ENCODE results near the gene ADGRV1. TPM values are rescaled to one million over a fixed set of nuclear protein-coding genes. Genes with fewer than 3 reads are reported as not detected.

Gene ADGRV1
- total RNA-seq (0.11 and 0.12 TPM in 2 replicates), polyA plus RNA-seq (0.05 and 0.55 TPM in 2 replicates), polyA minus RNA-seq (1.4 TPM in 2 replicates), Bru-seq, nascent RNA (percentile 8 among the genes with signal in this experiment), BruChase-seq, experiment 1, labeled RNA remaining after a 6-hour chase (percentile 7 among the genes with signal in this experiment), BruChase-seq, experiment 2, labeled RNA remaining after a 2-hour chase (percentile 9 among the genes with signal in this experiment)
- polyA plus RNA-seq (2011; cell fraction: cytosol; rRNA removed), result 0.07 TPM in 1 of 2 replicates, not detected in the other
- 0.06 and 0.14 TPM in 2 replicates for polyA plus RNA-seq (2011; cell fraction: nucleus; rRNA removed)
- 0.23 TPM in 1 of 2 replicates, not detected in the other for polyA plus RNA-seq (2012)
- polyA minus RNA-seq (2011; cell fraction: cytosol; rRNA and poly(A)+ RNA removed), result not detected
- polyA minus RNA-seq (2011; cell fraction: nucleus; rRNA and poly(A)+ RNA removed), result 0.91 and 1.3 TPM in 2 replicates
- long read RNA-seq, result 0 reads

DNA sequence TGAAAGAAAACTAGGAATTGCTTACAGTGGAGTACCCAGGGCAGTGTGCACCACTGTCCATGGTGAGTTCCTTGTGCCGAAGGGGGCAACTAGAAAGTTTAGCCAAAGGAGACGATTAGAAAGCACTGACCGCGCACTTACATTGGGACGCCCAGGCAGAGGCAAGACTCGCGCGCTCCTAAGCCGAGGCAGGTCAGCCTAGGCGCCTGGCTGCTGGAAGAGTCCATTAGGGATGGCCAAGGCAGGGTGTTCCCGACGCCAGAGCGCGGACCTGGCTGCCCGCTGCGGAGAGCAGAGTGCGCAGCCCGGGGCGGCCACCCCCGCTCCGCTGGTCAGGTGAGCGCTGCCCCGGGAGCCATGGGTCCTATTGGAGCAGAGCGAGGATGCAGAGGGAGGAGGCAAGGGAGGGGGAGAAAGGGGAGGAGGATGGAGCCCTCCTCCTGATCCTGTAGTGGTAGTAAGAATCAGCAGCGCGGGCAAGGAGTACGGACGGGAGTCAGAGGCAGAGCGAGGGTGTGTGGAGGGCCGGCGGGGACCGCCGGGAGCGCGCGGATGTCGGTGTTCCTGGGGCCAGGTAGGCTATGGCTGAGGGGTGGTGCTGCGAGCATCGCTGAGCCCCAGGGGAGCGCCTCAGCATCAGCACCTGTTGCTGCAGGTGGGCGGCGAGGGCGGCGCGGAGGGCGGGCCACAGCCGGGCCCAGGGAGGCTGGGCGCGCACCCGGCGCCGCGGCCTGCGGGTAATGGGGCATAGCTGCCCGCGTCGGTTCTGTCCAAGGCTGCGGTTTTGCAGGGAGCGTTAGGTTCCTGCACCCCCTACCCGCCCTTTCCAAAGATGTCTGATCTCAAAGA, at the start of gene ADGRV1:
TSS of gene ADGRV1 (plus strand) at position 454 of the 849 bp plus-strand sequence. CDS start at position 553, 99 bp downstream.
- no peak for FAIRE-seq
- no peaks in the 10 kb centered on the region for H3K4me1 ChIP-seq (ENCODE audit: control insufficient read depth, extremely low read depth, insufficient read depth, low read length)
- POLR2A ChIA-PET, result no interaction called here
- no peaks in the 10 kb centered on the region for H3K9me1 ChIP-seq (replicated peaks; ENCODE audit: control insufficient read depth, extremely low read depth, insufficient read depth, low read length)
- dilution Hi-C loops (cut with MboI; ENCODE audit: extremely low pct_ligation_motif_present, low sequenced_read_pairs) (no loop called here), intact Hi-C loops (cut with micrococcal nuclease) (no loop called here)
- CTCF ChIA-PET, result no interaction called here
- no peak within 1 kb of the TSS for H3K27ac ChIP-seq (ENCODE audit: insufficient read depth, low read depth, low read length)
- no peaks in the 10 kb centered on the region for H3K36me3 ChIP-seq (ENCODE audit: control insufficient read depth in 2 of 2, extremely low read depth in 1 of 2, insufficient read depth in 2 of 2, low read length in 2 of 2)
- no TSS peak for BruUV-seq (replicated peaks)
- no peaks in the 10 kb centered on the region for H3K9me3 ChIP-seq (replicated peaks; ENCODE audit: control insufficient read depth, insufficient read depth, low read length)
- H3K27me3 ChIP-seq (ENCODE audit: control insufficient read depth in 2 of 2, insufficient read depth in 2 of 2, low read length in 2 of 2), result peaks cover 46 to 86% of the 10 kb centered on the region in 2 experiments
- peak within 1 kb of the TSS; percentile 68 for H3K4me2 ChIP-seq (ENCODE audit: insufficient read depth, low read length)
- DNase-seq (ENCODE audit: low read depth, low spot score), result peak; percentile 12
- no peaks in the 10 kb centered on the region for H3K79me2 ChIP-seq (ENCODE audit: control insufficient read depth, insufficient read depth, low read length)
- peak within 1 kb of the TSS in 2 of 3 experiments; percentile 23 to 37 for H3K4me3 ChIP-seq (replicated peaks in 1 of 3; ENCODE audit: insufficient read depth in 1 of 3, low read depth in 1 of 3, low read length in 3 of 3)
- TF ChIP-seq GATA2 (IDR thresholded peaks at IDR 0.05; ENCODE audit: insufficient read depth, insufficient read length, low read depth, low read length) (no peak), JUN (IDR thresholded peaks at IDR 0.05; ENCODE audit: borderline replicate concordance, insufficient read depth, insufficient read length, low read depth) (no peak), EZH2 (IDR thresholded peaks at IDR 0.05; ENCODE audit: borderline replicate concordance, low read depth, low read length, severe bottlenecking) (peak; percentile 78), MYC (IDR thresholded peaks at IDR 0.05; ENCODE audit: low read depth, low read length) (no peak)
- TF ChIP-seq, protein P1, sequence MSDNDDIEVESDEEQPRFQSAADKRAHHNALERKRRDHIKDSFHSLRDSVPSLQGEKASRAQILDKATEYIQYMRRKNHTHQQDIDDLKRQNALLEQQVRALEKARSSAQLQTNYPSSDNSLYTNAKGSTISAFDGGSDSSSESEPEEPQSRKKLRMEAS (IDR thresholded peaks at IDR 0.05; ENCODE audit: insufficient read depth, insufficient read length), result no peak
- H4K20me1 ChIP-seq (replicated peaks; ENCODE audit: control insufficient read depth, extremely low read depth, insufficient read depth, low read length), result no peaks in the 10 kb centered on the region
- H2AFZ ChIP-seq (ENCODE audit: low read depth, low read length), result peak within 1 kb of the TSS; percentile 23
- H3K9ac ChIP-seq (replicated peaks; ENCODE audit: extremely low read depth, insufficient read depth, low read length), result no peak within 1 kb of the TSS
